ENCODE measurements around the gene OPCML.

The OPCML gene

DNA sequence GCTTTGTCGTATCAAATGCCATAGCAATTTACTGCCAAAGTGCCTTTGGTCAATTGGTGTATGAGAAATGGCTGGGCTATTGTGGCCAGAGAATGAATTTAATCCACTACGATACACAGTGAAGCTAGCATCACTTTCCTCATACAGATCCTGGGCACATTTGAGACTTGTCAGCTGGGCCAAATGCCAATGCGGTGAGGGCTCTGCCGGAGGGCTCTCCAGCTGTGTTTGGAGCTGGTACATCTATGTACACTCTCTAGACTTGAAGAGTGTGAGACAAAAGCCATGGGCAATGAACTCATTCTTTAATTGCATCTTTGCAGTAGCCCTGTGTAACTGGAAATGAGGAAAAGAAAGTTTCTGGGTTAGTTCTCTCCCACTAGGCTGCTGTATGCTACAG lies 1109.0 kb downstream of the OPCML start:
- Histone ChIP-seq H3K27me3 (ENCODE audit: insufficient read depth, poor library complexity, severe bottlenecking) (no peaks in the 10 kb centered on the region), H3K27ac (replicated peaks) (no peak overlapping the region), H3K4me3 (replicated peaks; ENCODE audit: insufficient read depth, low read length) (no peak overlapping the region)
- no peak for DNase-seq (ENCODE audit: low read depth in 1 of 2, low spot score in 1 of 2)
- TF ChIP-seq SPI1 (IDR thresholded peaks at IDR 0.05; ENCODE audit: borderline replicate concordance, low read depth) = no peak
- TF ChIP-seq, protein P1, sequence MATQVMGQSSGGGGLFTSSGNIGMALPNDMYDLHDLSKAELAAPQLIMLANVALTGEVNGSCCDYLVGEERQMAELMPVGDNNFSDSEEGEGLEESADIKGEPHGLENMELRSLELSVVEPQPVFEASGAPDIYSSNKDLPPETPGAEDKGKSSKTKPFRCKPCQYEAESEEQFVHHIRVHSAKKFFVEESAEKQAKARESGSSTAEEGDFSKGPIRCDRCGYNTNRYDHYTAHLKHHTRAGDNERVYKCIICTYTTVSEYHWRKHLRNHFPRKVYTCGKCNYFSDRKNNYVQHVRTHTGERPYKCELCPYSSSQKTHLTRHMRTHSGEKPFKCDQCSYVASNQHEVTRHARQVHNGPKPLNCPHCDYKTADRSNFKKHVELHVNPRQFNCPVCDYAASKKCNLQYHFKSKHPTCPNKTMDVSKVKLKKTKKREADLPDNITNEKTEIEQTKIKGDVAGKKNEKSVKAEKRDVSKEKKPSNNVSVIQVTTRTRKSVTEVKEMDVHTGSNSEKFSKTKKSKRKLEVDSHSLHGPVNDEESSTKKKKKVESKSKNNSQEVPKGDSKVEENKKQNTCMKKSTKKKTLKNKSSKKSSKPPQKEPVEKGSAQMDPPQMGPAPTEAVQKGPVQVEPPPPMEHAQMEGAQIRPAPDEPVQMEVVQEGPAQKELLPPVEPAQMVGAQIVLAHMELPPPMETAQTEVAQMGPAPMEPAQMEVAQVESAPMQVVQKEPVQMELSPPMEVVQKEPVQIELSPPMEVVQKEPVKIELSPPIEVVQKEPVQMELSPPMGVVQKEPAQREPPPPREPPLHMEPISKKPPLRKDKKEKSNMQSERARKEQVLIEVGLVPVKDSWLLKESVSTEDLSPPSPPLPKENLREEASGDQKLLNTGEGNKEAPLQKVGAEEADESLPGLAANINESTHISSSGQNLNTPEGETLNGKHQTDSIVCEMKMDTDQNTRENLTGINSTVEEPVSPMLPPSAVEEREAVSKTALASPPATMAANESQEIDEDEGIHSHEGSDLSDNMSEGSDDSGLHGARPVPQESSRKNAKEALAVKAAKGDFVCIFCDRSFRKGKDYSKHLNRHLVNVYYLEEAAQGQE (IDR thresholded peaks at IDR 0.05; ENCODE audit: insufficient replicate concordance, low read depth) = no peak
- no peak for TF ChIP-seq GABPA (IDR thresholded peaks at IDR 0.05; ENCODE audit: low read depth)
- TF ChIP-seq POLR2AphosphoS5 (IDR thresholded peaks at IDR 0.05; ENCODE audit: low read depth) = no peak
- no peak for TF ChIP-seq CTCF (IDR thresholded peaks at IDR 0.05; ENCODE audit: insufficient read depth, low read length)

- no peaks in the 10 kb centered on the region for H3K27me3 ChIP-seq (ENCODE audit: insufficient read depth, poor library complexity, severe bottlenecking)
- DNase-seq (ENCODE audit: low read depth in 1 of 2, low spot score in 1 of 2) = no peak
- TF ChIP-seq GABPA (IDR thresholded peaks at IDR 0.05; ENCODE audit: low read depth) = no peak
- no peak for TF ChIP-seq CTCF (IDR thresholded peaks at IDR 0.05; ENCODE audit: insufficient read depth, low read length)
- TF ChIP-seq SPI1 (IDR thresholded peaks at IDR 0.05; ENCODE audit: borderline replicate concordance, low read depth) = no peak
- TF ChIP-seq POLR2AphosphoS5 (IDR thresholded peaks at IDR 0.05; ENCODE audit: low read depth) = no peak
- TF ChIP-seq, protein P1 (IDR thresholded peaks at IDR 0.05; ENCODE audit: insufficient replicate concordance, low read depth) = no peak
- no peak overlapping the region for H3K4me3 ChIP-seq (replicated peaks; ENCODE audit: insufficient read depth, low read length)
- no peak overlapping the region for H3K27ac ChIP-seq (replicated peaks)
Measured at GRCh38 chr11:132422722-132423121, 1109.6 kb downstream of the OPCML start.

DNA sequence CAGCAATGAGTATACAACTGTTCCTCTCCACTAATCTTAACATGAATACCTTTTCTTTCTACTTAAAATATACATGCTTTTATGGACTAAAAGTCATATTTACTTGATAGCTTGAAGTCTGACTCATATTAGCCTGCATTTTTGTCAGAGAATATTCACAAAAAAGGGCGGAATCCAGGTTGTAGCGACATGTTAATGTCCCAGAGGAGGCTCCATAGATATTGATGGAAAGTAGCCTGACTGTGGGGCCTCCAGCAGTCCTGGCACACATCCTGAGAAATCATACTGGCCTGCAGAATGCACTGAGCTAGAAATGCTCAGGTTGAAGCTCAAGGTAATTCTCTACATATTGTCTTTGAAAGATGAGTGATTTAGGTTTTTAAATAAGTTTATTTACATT lies 1110.7 kb downstream of the OPCML start:
- no peak overlapping the region for H3K4me3 ChIP-seq (replicated peaks; ENCODE audit: insufficient read depth, low read length)
- no peak overlapping the region for H3K27ac ChIP-seq (replicated peaks)
- H3K27me3 ChIP-seq (ENCODE audit: insufficient read depth, poor library complexity, severe bottlenecking) = no peaks in the 10 kb centered on the region
- no peak for DNase-seq (ENCODE audit: low read depth in 1 of 2, low spot score in 1 of 2)
- no peak for TF ChIP-seq POLR2AphosphoS5 (IDR thresholded peaks at IDR 0.05; ENCODE audit: low read depth)
- no peak for TF ChIP-seq CTCF (IDR thresholded peaks at IDR 0.05; ENCODE audit: insufficient read depth, low read length)
- TF ChIP-seq, protein P1 (IDR thresholded peaks at IDR 0.05; ENCODE audit: insufficient replicate concordance, low read depth) = no peak
- TF ChIP-seq GABPA (IDR thresholded peaks at IDR 0.05; ENCODE audit: low read depth) = no peak
- TF ChIP-seq SPI1 (IDR thresholded peaks at IDR 0.05; ENCODE audit: borderline replicate concordance, low read depth) = no peak

Measured in HL-60 (cell line).